IMR-90 (cell line): ENCODE measurements around the gene EPHA10. TPM values are rescaled to one million over a fixed set of nuclear protein-coding genes. Genes with fewer than 3 reads are reported as not detected.
A peak's percentile ranks its signal among the peaks of the same experiment; 100 is the strongest.

Experiments
- ATAC-seq: fragments of 200-7000 bp; cut with Tn5 transposase; 2 replicates; pipeline ENCODE4 v1.9.1; 2020; ENCODE audit warnings: low read depth, mild to moderate bottlenecking, moderate library complexity
- Bru-seq: library from RNA; stranded (reverse); fragments of 400-500 nt; gene quantifications from one replicate; lab custom pipeline; 2021; lab: Mats Ljungman, UMichigan
- BruChase-seq, 2 experiments: library from RNA; stranded (reverse); fragments of 400-500 nt; gene quantifications; one replicate each; lab custom pipeline; 2021; lab: Mats Ljungman, UMichigan
- BruUV-seq: library from RNA; stranded (reverse); fragments of 400-500 nt; replicated peaks from 2 replicates; lab custom pipeline; 2021; lab: Mats Ljungman, UMichigan
- CTCF ChIA-PET: fragments of 300-600 bp; formaldehyde crosslinking; extraction: SDS; loops from one replicate; lab custom pipeline; 2021; ENCODE audit warnings: antibody characterized with exemption; lab: Yijun Ruan, JAX
- POLR2A ChIA-PET: fragments of 300-600 bp; sonication (Branson Sonifier 250); formaldehyde crosslinking; loops from one replicate; lab custom pipeline; 2022; ENCODE audit warnings: antibody characterized with exemption; ENCODE audit not compliant: unreplicated experiment; lab: Charles Lee
- DNase-seq: peaks from one replicate; pipeline ENCODE4 v3.0.0; 2013
- H2AFZ ChIP-seq: replicated peaks from 2 replicates; pipeline ENCODE3; 2013; ENCODE audit warnings: low read length, mild to moderate bottlenecking; ENCODE audit not compliant: poor library complexity
- H2AK5ac ChIP-seq: 2 replicates; pipeline ENCODE4 v1.6.1; 2013; ENCODE audit warnings: low read depth, low read length, inconsistent platforms
- H2AK9ac ChIP-seq: replicated peaks from 2 replicates; pipeline ENCODE3; 2013; ENCODE audit warnings: mild to moderate bottlenecking, low read depth, low read length, moderate library complexity; ENCODE audit not compliant: poor library complexity
- H2BK120ac ChIP-seq: 2 replicates; pipeline ENCODE4 v1.6.1; 2013; ENCODE audit warnings: low read depth, low read length, inconsistent platforms
- H2BK15ac ChIP-seq: 3 replicates; pipeline ENCODE4 v1.6.1; 2013; ENCODE audit warnings: low read depth, low read length, inconsistent platforms
- H2BK20ac ChIP-seq: 2 replicates; pipeline ENCODE4 v1.6.1; 2013; ENCODE audit warnings: low read depth, mild to moderate bottlenecking, inconsistent platforms, low read length, moderate library complexity
- H2BK5ac ChIP-seq: 2 replicates; pipeline ENCODE4 v1.6.1; 2013; ENCODE audit warnings: mild to moderate bottlenecking, low read depth, low read length, inconsistent platforms; ENCODE audit not compliant: poor library complexity, severe bottlenecking
- H3K14ac ChIP-seq: replicated peaks from 2 replicates; pipeline ENCODE4 v1.6.1; 2013; ENCODE audit warnings: low read depth, low read length, inconsistent platforms
- H3K18ac ChIP-seq: 2 replicates; pipeline ENCODE4 v1.6.1; 2013; ENCODE audit warnings: low read depth, low read length, control low read depth
- H3K23ac ChIP-seq: 2 replicates; pipeline ENCODE4 v1.6.1; 2013; ENCODE audit warnings: low read depth, low read length, inconsistent platforms
- H3K27ac ChIP-seq: 2 replicates; pipeline ENCODE4 v1.5.1; 2013; ENCODE audit warnings: mild to moderate bottlenecking, control low read depth, low read length; ENCODE audit not compliant: insufficient read depth
- H3K27me3 ChIP-seq: 2 replicates; pipeline ENCODE4 v1.6.1; 2013; ENCODE audit warnings: low read length; ENCODE audit not compliant: control insufficient read depth, insufficient read depth
- H3K36me3 ChIP-seq: 2 replicates; pipeline ENCODE4 v1.6.1; 2013; ENCODE audit warnings: low read length, mixed read lengths; ENCODE audit not compliant: control insufficient read depth, insufficient read depth
- H3K4ac ChIP-seq: 2 replicates; pipeline ENCODE4 v1.6.1; 2013; ENCODE audit warnings: low read depth, low read length, inconsistent platforms
- H3K4me1 ChIP-seq: 2 replicates; pipeline ENCODE4 v1.6.1; 2013; ENCODE audit warnings: low read length, mixed read lengths; ENCODE audit not compliant: control insufficient read depth, insufficient read depth
- H3K4me2 ChIP-seq: 2 replicates; pipeline ENCODE4 v1.6.1; 2013; ENCODE audit warnings: low read depth, mild to moderate bottlenecking, control low read depth, low read length, moderate library complexity
- H3K4me3 ChIP-seq: 2 replicates; pipeline ENCODE4 v1.5.1; 2013; ENCODE audit warnings: low read depth, mild to moderate bottlenecking, control low read depth, low read length, moderate library complexity; ENCODE audit not compliant: insufficient read depth
- H3K56ac ChIP-seq: 2 replicates; pipeline ENCODE4 v1.6.1; 2013; ENCODE audit warnings: low read length, inconsistent platforms; ENCODE audit not compliant: insufficient read depth; ENCODE audit errors: extremely low read depth
- H3K79me1 ChIP-seq, 2 experiments: 2 replicates each; pipeline ENCODE4 v1.6.1; 2013; ENCODE audit warnings: low read length in 2 of 2, inconsistent platforms in 1 of 2, low read depth in 1 of 2
- H3K9ac ChIP-seq: 2 replicates; pipeline ENCODE4 v1.6.1; 2013; ENCODE audit warnings: low read depth, low read length, control low read depth
- H3K9me1 ChIP-seq: 2 replicates; pipeline ENCODE4 v1.6.1; 2013; ENCODE audit warnings: low read length, inconsistent platforms; ENCODE audit not compliant: insufficient read depth
- H3K9me3 ChIP-seq: 2 replicates; pipeline ENCODE4 v1.6.1; 2013; ENCODE audit warnings: low read length; ENCODE audit not compliant: control insufficient read depth, insufficient read depth
- H4K20me1 ChIP-seq: 2 replicates; pipeline ENCODE4 v1.6.1; 2013; ENCODE audit warnings: low read length, inconsistent platforms; ENCODE audit not compliant: insufficient read depth
- H4K5ac ChIP-seq: 2 replicates; pipeline ENCODE4 v1.6.1; 2013; ENCODE audit warnings: mild to moderate bottlenecking, low read depth, low read length, control low read depth
- H4K8ac ChIP-seq, 2 experiments: 2 replicates each; pipeline ENCODE4 v1.6.1; 2013; ENCODE audit warnings: low read depth in 2 of 2, low read length in 2 of 2, control low read depth in 1 of 2, inconsistent platforms in 1 of 2
- H4K91ac ChIP-seq: 2 replicates; pipeline ENCODE4 v1.6.1; 2013; ENCODE audit warnings: low read depth, low read length, inconsistent platforms; ENCODE audit not compliant: insufficient read depth
- BHLHE40 ChIP-seq: fragments of 150-350 bp; IDR thresholded peaks from 2 replicates; pipeline ENCODE4 v1.6.1; 2016; ENCODE audit warnings: mild to moderate bottlenecking, low read depth, low read length
- CEBPB ChIP-seq: IDR thresholded peaks from 2 replicates; pipeline ENCODE4 v1.6.1; 2012; ENCODE audit warnings: low read depth, low read length, improper control_type of control experiment
- CHD1 ChIP-seq: IDR thresholded peaks from 2 replicates; pipeline ENCODE4 v1.6.1; 2012; ENCODE audit warnings: low read depth, low read length, improper control_type of control experiment
- FOS ChIP-seq: fragments of 150-350 bp; IDR thresholded peaks from 2 replicates; pipeline ENCODE4 v1.6.1; 2016; ENCODE audit warnings: low read depth, low read length
- MAFK ChIP-seq: IDR thresholded peaks from 2 replicates; pipeline ENCODE4 v1.6.1; 2012; ENCODE audit warnings: low read depth, low read length, improper control_type of control experiment
- MAZ ChIP-seq: IDR thresholded peaks from 2 replicates; pipeline ENCODE4 v1.6.1; 2012; ENCODE audit warnings: low read depth, mild to moderate bottlenecking, low read length, improper control_type of control experiment, moderate library complexity, borderline replicate concordance
- MXI1 ChIP-seq: IDR thresholded peaks from 2 replicates; pipeline ENCODE4 v1.6.1; 2012; ENCODE audit warnings: low read depth, mild to moderate bottlenecking, low read length, moderate library complexity, borderline replicate concordance
- NFE2L2 ChIP-seq: fragments of 150-350 bp; IDR thresholded peaks from 2 replicates; pipeline ENCODE4 v1.6.1; 2016; ENCODE audit warnings: low read depth, mild to moderate bottlenecking, low read length
- RAD21 ChIP-seq: IDR thresholded peaks from 2 replicates; pipeline ENCODE4 v1.6.1; 2012; ENCODE audit warnings: low read length, improper control_type of control experiment
- RCOR1 ChIP-seq: IDR thresholded peaks from 2 replicates; pipeline ENCODE4 v1.6.1; 2012; ENCODE audit warnings: mild to moderate bottlenecking, low read length, improper control_type of control experiment; ENCODE audit not compliant: insufficient replicate concordance
- RFX5 ChIP-seq: IDR thresholded peaks from 2 replicates; pipeline ENCODE4 v1.8.0; 2012; ENCODE audit warnings: low read depth, mild to moderate bottlenecking, low read length, moderate library complexity
- SMC3 ChIP-seq: fragments of 150-350 bp; IDR thresholded peaks from 2 replicates; pipeline ENCODE4 v1.6.1; 2016; ENCODE audit warnings: low read depth, mild to moderate bottlenecking, antibody characterized with exemption, low read length, moderate library complexity
- WGBS, 2 experiments: methylation state at CpG; one replicate each; pipeline versions ENCODE4 v1.1.5 to v1.1.7; 2013; ENCODE audit warnings: missing lambda C conversion rate in 2 of 2; ENCODE audit not compliant: insufficient read length in 1 of 2; ENCODE audit errors: extremely low coverage in 2 of 2; 5-methylcytosine and 5-hydroxymethylcytosine counted together
- dilution Hi-C: fragments of 300-500 bp; cut with HindIII; formaldehyde crosslinking; loops from one replicate; pipeline ENCODE4 v1.14.3; 2018; ENCODE audit warnings: low sequenced_read_pairs; ENCODE audit not compliant: unreplicated experiment
- in situ Hi-C: fragments of 300-500 bp; cut with MboI; formaldehyde crosslinking; loops from 3 replicates; pipeline ENCODE4 v1.14.3; 2019; ENCODE audit warnings: low sequenced_read_pairs, inconsistent platforms, mixed read lengths
- intact Hi-C: fragments of 100-400 bp; cut with micrococcal nuclease; formaldehyde crosslinking; loops from 2 replicates; pipeline ENCODE4 v1.10.0; 2022
- long read RNA-seq: library from polyadenylated mRNA; unstranded; transcript quantifications from one replicate; pipeline ENCODE4 v2.0.0, GENCODE V29; 2021; ENCODE audit not compliant: unreplicated experiment
- polyA plus RNA-seq, 3 experiments: library from polyadenylated mRNA; depleted of rRNA; stranded (reverse); fragments of >200 nt; gene quantifications; 2 replicates each; pipeline ENCODE4 v1.2.3, GENCODE V29; 2012; ENCODE audit warnings: low replicate concordance in 1 of 3
- total RNA-seq: library from RNA; depleted of rRNA; stranded (reverse); fragments of >200 nt; gene quantifications from 2 replicates; pipeline ENCODE4 v1.2.3, GENCODE V29; 2012; rRNA removed
- TF ChIP-seq, protein P1 (sequence below): conservative IDR thresholded peaks from 2 replicates; pipeline ENCODE4 v1.5.1; 2012; ENCODE audit warnings: mild to moderate bottlenecking, low read depth, low read length, improper control_type of control experiment
- TF ChIP-seq, protein P2 (sequence below): fragments of 150-350 bp; IDR thresholded peaks from 2 replicates; pipeline ENCODE4 v1.6.1; 2016; ENCODE audit warnings: low read depth, mild to moderate bottlenecking, low read length, moderate library complexity, borderline replicate concordance

Gene EPHA10
- total RNA-seq (not detected in 2 replicates), polyA plus RNA-seq (2012; rRNA removed) (not detected in 2 replicates), Bru-seq, nascent RNA (percentile 4 among the genes with signal in this experiment), BruChase-seq, experiment 1, labeled RNA remaining after a 6-hour chase (percentile 10 among the genes with signal in this experiment), BruChase-seq, experiment 2, labeled RNA remaining after a 2-hour chase (percentile 1 among the genes with signal in this experiment)
- polyA plus RNA-seq (2012; cell fraction: cytosol; rRNA removed), result not detected in 2 replicates
- 0.01 TPM in 2 replicates for polyA plus RNA-seq (2012; cell fraction: nucleus; rRNA removed; ENCODE audit: low replicate concordance)
- long read RNA-seq, result 0 reads

DNA sequence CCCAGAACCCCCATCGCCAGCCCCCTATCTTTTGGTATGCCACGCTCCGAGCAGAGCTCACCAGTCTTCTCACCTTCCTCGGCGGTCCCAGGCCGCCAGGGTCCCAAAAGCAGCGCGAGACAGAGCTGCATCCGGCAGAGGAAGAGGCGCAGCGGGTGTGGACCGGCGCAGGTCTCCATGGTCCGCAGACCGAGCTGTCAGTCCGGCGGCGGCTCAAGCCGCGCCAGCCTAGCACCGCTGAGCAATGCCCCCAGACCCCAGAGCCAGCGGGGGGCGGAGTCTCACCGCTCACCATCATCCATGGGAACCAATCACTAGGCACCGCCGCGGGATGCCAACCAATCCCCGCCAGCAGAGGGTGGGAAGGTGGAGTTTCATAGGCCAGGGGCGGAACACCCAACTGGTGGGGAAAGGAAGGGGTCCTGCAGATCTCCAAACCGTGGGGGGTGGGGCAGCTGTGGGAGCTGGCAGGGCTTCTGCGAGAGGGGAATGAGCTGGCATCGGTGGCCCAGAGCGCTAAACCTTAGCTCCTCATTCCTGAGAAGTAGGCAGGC lies at the start of gene EPHA10:
Gene EPHA10 (minus strand): TSS at position 233 of the 554 bp plus-strand sequence. CDS start 54 bp downstream, at position 179.
- Histone ChIP-seq H2BK5ac (no peak within 1 kb of the TSS), H3K23ac (no peak within 1 kb of the TSS), H3K27ac (no peak within 1 kb of the TSS), H2BK20ac (no peak within 1 kb of the TSS), H2BK15ac (no peak within 1 kb of the TSS), H3K27me3 (peaks cover 44% of the 10 kb centered on the region), H4K91ac (no peak within 1 kb of the TSS), H3K14ac (no peak within 1 kb of the TSS), H3K36me3 (no peaks in the 10 kb centered on the region), H4K20me1 (no peaks in the 10 kb centered on the region), H3K9ac (no peak within 1 kb of the TSS), H4K5ac (no peak within 1 kb of the TSS), H3K4me3 (no peak within 1 kb of the TSS), H3K18ac (no peak within 1 kb of the TSS), H3K4ac (no peak within 1 kb of the TSS), H3K56ac (no peak within 1 kb of the TSS), H2BK120ac (no peak within 1 kb of the TSS), H2AK9ac (peak within 1 kb of the TSS; percentile 57), H2AFZ (peak within 1 kb of the TSS; percentile 58), H4K8ac (no peak within 1 kb of the TSS), H2AK5ac (no peak within 1 kb of the TSS), H3K79me1 (no peaks in the 10 kb centered on the region), H3K9me1 (no peaks in the 10 kb centered on the region), H3K9me3 (no peaks in the 10 kb centered on the region; the same call in 1 of the 2 replicates), H3K4me2 (no peak within 1 kb of the TSS), H3K4me1 (no peaks in the 10 kb centered on the region)
- TF ChIP-seq FOS (no peak), NFE2L2 (no peak), RFX5 (no peak), CHD1 (no peak), CEBPB (no peak), MAFK (no peak), RAD21 (no peak), MAZ (no peak), MXI1 (no peak), RCOR1 (no peak), SMC3 (no peak), BHLHE40 (no peak)
- TF ChIP-seq, protein P1, sequence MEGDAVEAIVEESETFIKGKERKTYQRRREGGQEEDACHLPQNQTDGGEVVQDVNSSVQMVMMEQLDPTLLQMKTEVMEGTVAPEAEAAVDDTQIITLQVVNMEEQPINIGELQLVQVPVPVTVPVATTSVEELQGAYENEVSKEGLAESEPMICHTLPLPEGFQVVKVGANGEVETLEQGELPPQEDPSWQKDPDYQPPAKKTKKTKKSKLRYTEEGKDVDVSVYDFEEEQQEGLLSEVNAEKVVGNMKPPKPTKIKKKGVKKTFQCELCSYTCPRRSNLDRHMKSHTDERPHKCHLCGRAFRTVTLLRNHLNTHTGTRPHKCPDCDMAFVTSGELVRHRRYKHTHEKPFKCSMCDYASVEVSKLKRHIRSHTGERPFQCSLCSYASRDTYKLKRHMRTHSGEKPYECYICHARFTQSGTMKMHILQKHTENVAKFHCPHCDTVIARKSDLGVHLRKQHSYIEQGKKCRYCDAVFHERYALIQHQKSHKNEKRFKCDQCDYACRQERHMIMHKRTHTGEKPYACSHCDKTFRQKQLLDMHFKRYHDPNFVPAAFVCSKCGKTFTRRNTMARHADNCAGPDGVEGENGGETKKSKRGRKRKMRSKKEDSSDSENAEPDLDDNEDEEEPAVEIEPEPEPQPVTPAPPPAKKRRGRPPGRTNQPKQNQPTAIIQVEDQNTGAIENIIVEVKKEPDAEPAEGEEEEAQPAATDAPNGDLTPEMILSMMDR, result no peak
- TF ChIP-seq, protein P2, sequence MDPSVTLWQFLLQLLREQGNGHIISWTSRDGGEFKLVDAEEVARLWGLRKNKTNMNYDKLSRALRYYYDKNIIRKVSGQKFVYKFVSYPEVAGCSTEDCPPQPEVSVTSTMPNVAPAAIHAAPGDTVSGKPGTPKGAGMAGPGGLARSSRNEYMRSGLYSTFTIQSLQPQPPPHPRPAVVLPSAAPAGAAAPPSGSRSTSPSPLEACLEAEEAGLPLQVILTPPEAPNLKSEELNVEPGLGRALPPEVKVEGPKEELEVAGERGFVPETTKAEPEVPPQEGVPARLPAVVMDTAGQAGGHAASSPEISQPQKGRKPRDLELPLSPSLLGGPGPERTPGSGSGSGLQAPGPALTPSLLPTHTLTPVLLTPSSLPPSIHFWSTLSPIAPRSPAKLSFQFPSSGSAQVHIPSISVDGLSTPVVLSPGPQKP, result no peak
- intact Hi-C loops (no loop called here), dilution Hi-C loops (no loop called here), in situ Hi-C loops (no loop called here)
- DNase-seq (no peak), ATAC-seq (no peak)
- POLR2A ChIA-PET, result interaction anchor here (0.6 kb wide), 1 partner anchor 456 kb away, joined by 3 read pairs; no protein-coding TSS in a partner anchor
- BruUV-seq, result no TSS peak
- CTCF ChIA-PET, result no interaction called here
- WGBS, 2 experiments, result 3% methylated on average over 16 of the region's 33 CpGs; no CpG with 5 or more reads in 1 of the 2 experiments
